ENCODE data around the gene GLIS2. TPM values are rescaled to one million over a fixed set of nuclear protein-coding genes. Genes with fewer than 3 reads are reported as not detected.
A peak's percentile ranks its signal among the peaks of the same experiment; 100 is the strongest.

GLIS2 gene
- total RNA-seq, 6 donors from 2014 or later: 10.5 to 35.2 (median 22.6) TPM

DNA sequence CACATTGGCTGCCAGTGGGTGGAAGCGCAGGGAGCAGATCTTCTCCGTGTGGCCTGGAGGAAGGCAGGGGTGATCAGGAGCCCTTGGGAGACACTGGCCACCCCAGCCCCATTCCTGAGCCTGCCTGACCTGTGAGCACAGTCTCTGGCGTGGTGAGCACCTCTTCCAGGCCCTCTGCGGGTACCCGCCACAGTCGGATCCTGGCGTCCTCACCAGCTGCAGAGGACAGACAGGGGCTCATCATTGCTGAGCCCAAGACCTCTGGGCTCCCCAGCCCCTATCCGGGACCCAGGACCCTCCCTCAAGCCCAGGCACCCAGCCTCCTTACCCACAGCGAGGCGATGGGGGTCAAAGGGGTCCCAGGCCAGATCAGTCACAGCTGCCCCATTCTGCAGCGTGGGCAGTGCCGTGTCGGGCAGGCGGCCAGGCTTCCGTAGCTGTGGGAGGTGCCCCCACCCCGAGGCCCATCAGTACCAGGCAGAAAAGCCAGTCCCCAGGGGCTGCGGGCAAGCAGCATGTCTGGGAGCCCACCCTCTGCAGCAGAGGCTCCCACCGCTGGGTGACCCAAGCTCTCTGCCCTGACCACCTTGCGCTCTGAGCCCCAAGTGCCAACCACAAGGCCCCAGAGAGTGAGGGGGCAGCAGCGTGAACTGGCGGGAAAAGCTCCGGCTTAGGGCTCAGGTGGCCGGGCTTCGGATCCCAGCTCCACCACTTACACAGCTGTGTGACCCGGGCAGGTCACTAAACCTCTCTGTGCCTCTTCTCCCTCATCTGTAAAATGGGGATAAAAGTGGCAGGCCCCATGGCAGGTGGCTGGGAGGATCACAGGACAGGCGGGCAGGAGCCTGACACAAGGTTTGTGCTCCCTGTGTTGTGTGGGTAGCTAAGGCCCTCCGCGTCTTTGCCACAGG lies 45.4 kb downstream of the GLIS2 start:
- peaks cover 5 to 78% (median 56%) of the 10 kb centered on the region in 4 donors for H3K36me3 ChIP-seq

DNA sequence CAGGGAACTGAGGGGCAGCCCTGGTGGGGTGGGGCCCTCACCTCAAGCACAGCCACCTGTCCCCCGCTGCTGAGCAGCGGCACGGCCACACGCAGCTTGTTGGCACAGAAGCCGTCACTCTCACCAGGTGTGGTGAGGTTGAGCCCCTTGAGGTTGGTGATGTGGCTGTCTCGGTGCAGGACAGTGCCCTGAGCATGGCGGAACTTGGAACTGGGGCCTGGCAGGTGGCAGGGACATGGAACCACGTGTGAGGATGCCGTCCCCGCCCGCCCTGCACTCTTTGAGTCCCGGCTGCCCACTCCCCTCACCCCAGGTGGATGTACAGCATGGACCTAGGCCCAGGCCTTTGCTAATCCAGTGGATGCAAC lies 46.1 kb downstream of the GLIS2 start:
- Histone ChIP-seq H3K27me3 (no peaks in the 10 kb centered on the region), H3K4me1 (peaks cover 0 to 5% (median under 1%) of the 10 kb centered on the region in 4 donors), H3K9me3 (no peaks in the 10 kb centered on the region), H3K36me3 (peaks cover 5 to 73% (median 55%) of the 10 kb centered on the region in 4 donors), H3K27ac (no peak overlapping the region), H3K4me3 (no peak overlapping the region)
- ATAC-seq (ENCODE audit: low FRiP score in 2 of 2) (no peak), DNase-seq (no peak)
- TF ChIP-seq, protein P1, sequence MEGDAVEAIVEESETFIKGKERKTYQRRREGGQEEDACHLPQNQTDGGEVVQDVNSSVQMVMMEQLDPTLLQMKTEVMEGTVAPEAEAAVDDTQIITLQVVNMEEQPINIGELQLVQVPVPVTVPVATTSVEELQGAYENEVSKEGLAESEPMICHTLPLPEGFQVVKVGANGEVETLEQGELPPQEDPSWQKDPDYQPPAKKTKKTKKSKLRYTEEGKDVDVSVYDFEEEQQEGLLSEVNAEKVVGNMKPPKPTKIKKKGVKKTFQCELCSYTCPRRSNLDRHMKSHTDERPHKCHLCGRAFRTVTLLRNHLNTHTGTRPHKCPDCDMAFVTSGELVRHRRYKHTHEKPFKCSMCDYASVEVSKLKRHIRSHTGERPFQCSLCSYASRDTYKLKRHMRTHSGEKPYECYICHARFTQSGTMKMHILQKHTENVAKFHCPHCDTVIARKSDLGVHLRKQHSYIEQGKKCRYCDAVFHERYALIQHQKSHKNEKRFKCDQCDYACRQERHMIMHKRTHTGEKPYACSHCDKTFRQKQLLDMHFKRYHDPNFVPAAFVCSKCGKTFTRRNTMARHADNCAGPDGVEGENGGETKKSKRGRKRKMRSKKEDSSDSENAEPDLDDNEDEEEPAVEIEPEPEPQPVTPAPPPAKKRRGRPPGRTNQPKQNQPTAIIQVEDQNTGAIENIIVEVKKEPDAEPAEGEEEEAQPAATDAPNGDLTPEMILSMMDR (IDR thresholded peaks at IDR 0.05): no peak
- TF ChIP-seq POLR2AphosphoS5 (IDR thresholded peaks at IDR 0.05) (no peak), POLR2A (IDR thresholded peaks at IDR 0.05) (no peak), EP300 (IDR thresholded peaks at IDR 0.05) (no peak)
- WGBS, 2 donors: 96 to 100% methylated on average over 2 to 7 of the region's 12 CpGs

More for the DNA sequence above, 45.4 kb downstream of the GLIS2 start:
- DNase-seq: peak in 1 of 2 donors; percentile 70
- no peak for ATAC-seq (ENCODE audit: low FRiP score in 2 of 2)
- H3K9me3 ChIP-seq: no peaks in the 10 kb centered on the region
- no peaks in the 10 kb centered on the region for H3K27me3 ChIP-seq
- H3K27ac ChIP-seq: no peak overlapping the region
- H3K4me3 ChIP-seq: no peak overlapping the region
- WGBS, 2 donors: 96 to 100% methylated on average over 1 to 23 of the region's 28 CpGs
- no peak for TF ChIP-seq POLR2AphosphoS5 (IDR thresholded peaks at IDR 0.05)
- TF ChIP-seq POLR2A (IDR thresholded peaks at IDR 0.05): no peak
- TF ChIP-seq, protein P1 (IDR thresholded peaks at IDR 0.05): no peak
- no peak for TF ChIP-seq EP300 (IDR thresholded peaks at IDR 0.05)
- peaks cover 0 to 5% (median 0%) of the 10 kb centered on the region in 4 donors for H3K4me1 ChIP-seq

DNA sequence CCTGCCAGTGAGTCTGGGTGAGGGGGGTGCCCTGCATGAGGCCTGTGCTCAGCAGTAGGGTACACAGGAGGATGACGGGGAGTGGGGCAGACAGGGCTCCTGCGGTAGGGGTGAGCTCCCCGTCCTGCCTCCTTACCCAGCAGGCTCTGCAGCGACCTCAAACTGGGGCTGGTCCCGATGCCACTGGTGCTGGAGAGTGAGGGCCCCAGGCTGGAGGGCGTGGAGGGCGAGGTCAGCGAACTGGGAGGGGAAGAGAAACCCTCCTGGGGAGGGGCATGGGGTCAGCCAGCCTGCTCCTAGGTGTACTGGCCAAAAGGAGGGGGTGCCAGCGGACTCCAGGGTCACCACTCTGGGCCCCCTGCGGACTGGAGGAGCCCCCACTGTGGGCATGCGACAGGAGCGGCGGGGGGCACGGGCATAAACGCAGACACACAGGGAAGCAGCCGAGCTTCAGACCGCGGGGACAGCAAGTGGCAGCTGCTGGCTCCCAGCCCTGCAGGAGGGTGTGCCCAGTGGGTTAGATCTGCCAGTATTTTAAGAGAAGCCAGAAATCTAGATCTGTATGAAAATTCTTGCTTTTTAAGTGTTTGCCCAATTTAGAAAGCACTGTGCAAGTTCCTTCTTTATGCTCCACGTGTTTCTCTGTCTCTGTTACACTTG lies 46.7 kb downstream of the GLIS2 start:
- Histone ChIP-seq H3K9me3 (no peaks in the 10 kb centered on the region), H3K27ac (peak overlapping the region in 1 of 4 donors; percentile 39), H3K36me3 (peaks cover 5 to 71% (median 52%) of the 10 kb centered on the region in 4 donors), H3K27me3 (no peaks in the 10 kb centered on the region), H3K4me1 (peaks cover 0 to 8% (median 2%) of the 10 kb centered on the region in 4 donors), H3K4me3 (no peak overlapping the region)
- TF ChIP-seq EP300 (IDR thresholded peaks at IDR 0.05): no peak
- TF ChIP-seq, protein P1 (IDR thresholded peaks at IDR 0.05): no peak
- no peak for TF ChIP-seq POLR2AphosphoS5 (IDR thresholded peaks at IDR 0.05)
- no peak for TF ChIP-seq POLR2A (IDR thresholded peaks at IDR 0.05)
- no peak for ATAC-seq (ENCODE audit: low FRiP score in 2 of 2)
- WGBS, 2 donors: 57 to 79% methylated on average over 2 to 19 of the region's 19 CpGs
- no peak for DNase-seq

- Histone ChIP-seq H3K4me1 (peaks cover 8 to 17% (median 10%) of the 10 kb centered on the region in 4 donors), H3K9me3 (no peaks in the 10 kb centered on the region), H3K27me3 (no peaks in the 10 kb centered on the region), H3K36me3 (peaks cover 5 to 56% (median 42%) of the 10 kb centered on the region in 4 donors), H3K4me3 (no peak overlapping the region), H3K27ac (peak overlapping the region in 1 of 4 donors; percentile 13)
- TF ChIP-seq POLR2A (IDR thresholded peaks at IDR 0.05): no peak
- no peak for TF ChIP-seq EP300 (IDR thresholded peaks at IDR 0.05)
- DNase-seq: no peak
- WGBS, 2 donors: 90 to 91% methylated on average over 21 to 36 of the region's 37 CpGs
- ATAC-seq (ENCODE audit: low FRiP score in 2 of 2): no peak
Measured at GRCh38 chr16:4364196-4365013, 48.5 kb downstream of the GLIS2 start.
